Endothelial cell of umbilical vein (primary cell): ENCODE results near the gene FAM174B. TPM values are rescaled to one million over a fixed set of nuclear protein-coding genes. Genes with fewer than 3 reads are reported as not detected.

Experiments
- BruUV-seq: library from RNA; stranded (reverse); fragments of 400-500 nt; replicated peaks from 2 replicates; lab custom pipeline; 2021; lab: Mats Ljungman, UMichigan
- CTCF ChIA-PET: fragments of 300-600, 350-600 bp; sonication (Branson Sonifier 250); formaldehyde crosslinking; loops from one replicate; lab custom pipeline; 2021; ENCODE audit warnings: antibody characterized with exemption, inconsistent platforms; lab: Charles Lee
- POLR2A ChIA-PET: fragments of 300-600, 350-600 bp; sonication (Branson Sonifier 250); formaldehyde crosslinking; loops from one replicate; lab custom pipeline; 2021; ENCODE audit warnings: antibody characterized with exemption, inconsistent platforms; lab: Charles Lee
- DNase-seq: peaks from one replicate; pipeline ENCODE4 v3.0.0-alpha.2; 2011; ENCODE audit warnings: low read depth, low spot score
- FAIRE-seq: peaks from 2 replicates; lab custom pipeline; 2011; peaks lifted over from hg19 to GRCh38; lab: Jason Lieb, UNC
- H2AFZ ChIP-seq: 2 replicates; pipeline ENCODE4 v1.6.0; 2012; ENCODE audit warnings: low read depth, low read length, control low read depth, inconsistent platforms
- H3K27ac ChIP-seq: 2 replicates; pipeline ENCODE4 v1.5.1; 2011; ENCODE audit warnings: low read depth, mild to moderate bottlenecking, control low read depth, low read length, moderate library complexity; ENCODE audit not compliant: insufficient read depth
- H3K27me3 ChIP-seq, 2 experiments: 2 replicates each; pipeline versions ENCODE4 v1.6.0 to v1.6.1; 2011; ENCODE audit warnings: low read length in 2 of 2, mixed read lengths in 1 of 2; ENCODE audit not compliant: control insufficient read depth in 2 of 2, insufficient read depth in 2 of 2
- H3K36me3 ChIP-seq, 2 experiments: 2 replicates in 1 of 2; 3 replicates in 1 of 2; pipeline ENCODE4 v1.5.1; 2011; ENCODE audit warnings: low read length in 2 of 2, mild to moderate bottlenecking in 1 of 2, moderate library complexity in 1 of 2; ENCODE audit not compliant: control insufficient read depth in 2 of 2, insufficient read depth in 2 of 2; ENCODE audit errors: extremely low read depth in 1 of 2
- H3K4me1 ChIP-seq: 3 replicates; pipeline ENCODE4 v1.5.1; 2011; ENCODE audit warnings: mild to moderate bottlenecking, low read length; ENCODE audit not compliant: control insufficient read depth, insufficient read depth; ENCODE audit errors: extremely low read depth
- H3K4me2 ChIP-seq: 2 replicates; pipeline ENCODE4 v1.6.1; 2011; ENCODE audit warnings: low read length, control low read depth, mixed read lengths; ENCODE audit not compliant: insufficient read depth
- H3K4me3 ChIP-seq, 3 experiments: fragments of 200-600 bp in 1 of 3; sonication (generic), shearing (Covaris generic) in 1 of 3; replicated peaks in 1 of 3; 2 replicates each; pipeline ENCODE4 v1.5.1; 2011 to 2016; ENCODE audit warnings: control low read depth in 3 of 3, low read length in 3 of 3, mild to moderate bottlenecking in 2 of 3, inconsistent platforms in 1 of 3, low read depth in 1 of 3, moderate library complexity in 1 of 3; ENCODE audit not compliant: insufficient read depth in 1 of 3
- H3K79me2 ChIP-seq: 2 replicates; pipeline ENCODE4 v1.6.0; 2012; ENCODE audit warnings: low read length, inconsistent platforms; ENCODE audit not compliant: control insufficient read depth, insufficient read depth
- H3K9ac ChIP-seq: replicated peaks from 2 replicates; pipeline ENCODE3; 2011; ENCODE audit warnings: low read length, control low read depth; ENCODE audit not compliant: insufficient read depth; ENCODE audit errors: extremely low read depth
- H3K9me1 ChIP-seq: replicated peaks from 3 replicates; pipeline ENCODE4 v1.6.0; 2011; ENCODE audit warnings: mild to moderate bottlenecking, low read length; ENCODE audit not compliant: control insufficient read depth, insufficient read depth; ENCODE audit errors: extremely low read depth
- H3K9me3 ChIP-seq: replicated peaks from 2 replicates; pipeline ENCODE4 v1.5.1; 2012; ENCODE audit warnings: low read length, inconsistent platforms; ENCODE audit not compliant: control insufficient read depth, insufficient read depth
- H4K20me1 ChIP-seq: replicated peaks from 2 replicates; pipeline ENCODE3; 2011; ENCODE audit warnings: mild to moderate bottlenecking, low read length; ENCODE audit not compliant: control insufficient read depth, insufficient read depth; ENCODE audit errors: extremely low read depth
- CTCF ChIP-seq, 2 donors: IDR thresholded peaks; 1 replicate in 1 of 2; 2 replicates in 1 of 2; pipeline ENCODE4 v1.5.1; 2011; ENCODE audit warnings: low read length in 2 of 2, mild to moderate bottlenecking in 2 of 2, moderate library complexity in 2 of 2, control low read depth in 1 of 2, inconsistent platforms in 1 of 2, low read depth in 1 of 2; ENCODE audit not compliant: insufficient read depth in 1 of 2; ENCODE audit errors: extremely low read depth in 1 of 2
- EZH2 ChIP-seq: IDR thresholded peaks from 2 replicates; pipeline ENCODE4 v1.6.1; 2012; ENCODE audit warnings: borderline replicate concordance, low read depth, mild to moderate bottlenecking, moderate library complexity, low read length, inconsistent platforms; ENCODE audit not compliant: severe bottlenecking
- FOS ChIP-seq: IDR thresholded peaks from 2 replicates; pipeline ENCODE4 v1.6.1; 2011; ENCODE audit warnings: mild to moderate bottlenecking, low read length, moderate library complexity, borderline replicate concordance; ENCODE audit not compliant: insufficient read depth
- GATA2 ChIP-seq: IDR thresholded peaks from 2 replicates; pipeline ENCODE4 v1.7.0; 2011; ENCODE audit warnings: low read depth, mild to moderate bottlenecking, moderate library complexity, mixed read lengths, low read length; ENCODE audit not compliant: insufficient read length, insufficient read depth
- JUN ChIP-seq: IDR thresholded peaks from 2 replicates; pipeline ENCODE4 v1.6.1; 2011; ENCODE audit warnings: borderline replicate concordance, low read depth; ENCODE audit not compliant: insufficient read length, insufficient read depth
- MAX ChIP-seq: IDR thresholded peaks from 2 replicates; pipeline ENCODE4 v1.6.1; 2011; ENCODE audit not compliant: insufficient read depth, insufficient read length
- MYC ChIP-seq: IDR thresholded peaks from one replicate; pipeline ENCODE4 v1.6.1; 2011; ENCODE audit warnings: mild to moderate bottlenecking, low read depth, low read length
- POLR2A ChIP-seq: IDR thresholded peaks from 2 replicates; pipeline ENCODE4 v1.6.1; 2012; ENCODE audit warnings: low read depth, mild to moderate bottlenecking, control low read depth, low read length
- POLR2AphosphoS5 ChIP-seq: IDR thresholded peaks from 2 replicates; pipeline ENCODE4 v1.6.1; 2012; ENCODE audit warnings: low read depth, mild to moderate bottlenecking, control low read depth, low read length, moderate library complexity; ENCODE audit not compliant: insufficient read depth
- dilution Hi-C: fragments of 300-500 bp; cut with MboI; formaldehyde crosslinking; loops from one replicate; pipeline ENCODE4 v1.15.0; 2019; ENCODE audit warnings: low sequenced_read_pairs; ENCODE audit not compliant: extremely low pct_ligation_motif_present
- intact Hi-C: fragments of 100-400 bp; cut with micrococcal nuclease; formaldehyde crosslinking; loops from one replicate; pipeline ENCODE4 v1.10.0; 2022
- polyA plus RNA-seq, 4 experiments: library from polyadenylated mRNA; depleted of rRNA in 3 of 4; stranded (reverse) in 3 of 4; unstranded in 1 of 4; fragments of >200 nt; gene quantifications; 2 replicates each; pipeline versions ENCODE4 v1.2.1 to v1.2.3, GENCODE V29; 2011 to 2012; ENCODE audit warnings: missing spikeins in 1 of 4
- total RNA-seq: library from RNA; stranded (reverse); gene quantifications from 2 replicates; pipeline ENCODE4 v1.2.3, GENCODE V29; 2021

Gene FAM174B
- total and polyA plus RNA-seq, 2 donors (not counting 3 experiments of a cell fraction or from before 2014, with no cell fraction given), result 25.9 to 30.2 TPM

GRCh38 chr15:92643849-92644815 lies 11.4 kb downstream of the FAM174B start:
- no peak overlapping the region for H3K4me3 ChIP-seq
- DNase-seq (peak; percentile 31), FAIRE-seq (no peak)
- dilution Hi-C loops (no loop called here), intact Hi-C loops (loop anchor here (2.0 kb wide), 1 partner anchor 19 kb away; no protein-coding TSS in a partner anchor)
- no TSS peak for BruUV-seq
- POLR2A ChIA-PET, result no interaction called here
- peak overlapping the region; percentile 19 for H3K4me2 ChIP-seq
- H3K27me3 ChIP-seq, result no peaks in the 10 kb centered on the region
- no peak overlapping the region for H2AFZ ChIP-seq
- CTCF ChIA-PET, result interaction anchor here (0.7 to 2.1 kb wide), 7 partner anchors 10 to 123 kb away, joined by 3 to 13 read pairs (median 7); partner anchors contain the start of gene FAM174B
- H3K9ac ChIP-seq, result no peak overlapping the region
- no peaks in the 10 kb centered on the region for H3K36me3 ChIP-seq
- no peaks in the 10 kb centered on the region for H4K20me1 ChIP-seq
- no peak for TF ChIP-seq JUN
- TF ChIP-seq FOS, result no peak
- no peak for TF ChIP-seq EZH2
- TF ChIP-seq CTCF (IDR thresholded peaks at IDR 0.05; ENCODE audit: extremely low read depth in 1 of 2, insufficient read depth in 1 of 2, low read depth in 1 of 2, low read length in 2 of 2), result no peak
- TF ChIP-seq MYC, result no peak
- TF ChIP-seq GATA2, result no peak
- no peak for TF ChIP-seq MAX
- TF ChIP-seq POLR2AphosphoS5, result no peak
- TF ChIP-seq POLR2A, result no peak
- no peaks in the 10 kb centered on the region for H3K9me3 ChIP-seq
- peak overlapping the region; percentile 72 for H3K27ac ChIP-seq
- peaks cover 90% of the 10 kb centered on the region for H3K79me2 ChIP-seq
- no peaks in the 10 kb centered on the region for H3K9me1 ChIP-seq
- peaks cover 35% of the 10 kb centered on the region for H3K4me1 ChIP-seq
